Upper lobe of left lung (tissue), 6 donors: ENCODE results near the gene HMBS. TPM values are rescaled to one million over a fixed set of nuclear protein-coding genes. Genes with fewer than 3 reads are reported as not detected.
A peak's percentile ranks its signal among the peaks of the same experiment; 100 is the strongest.

Experiments used
- ATAC-seq, 2 donors: fragments of 200-7000 bp; cut with Tn5 transposase; one replicate each; pipeline ENCODE4 v1.9.1; 2022; ENCODE audit warnings: mild to moderate bottlenecking in 2 of 2, moderate library complexity in 2 of 2; ENCODE audit not compliant: low FRiP score in 2 of 2
- DNase-seq, 2 donors: peaks; one replicate each; pipeline ENCODE4 v3.0.0-alpha.2; 2019 to 2020
- H3K27ac ChIP-seq, 4 donors: fragments of 200-600 bp; sonication (generic); one replicate each; pipeline ENCODE4 v1.5.1; 2016 to 2019
- H3K27me3 ChIP-seq, 4 donors: fragments of 200-600 bp; sonication (generic); one replicate each; pipeline ENCODE4 v1.5.1; 2017 to 2019
- H3K36me3 ChIP-seq, 4 donors: fragments of 200-600 bp; sonication (generic); one replicate each; pipeline ENCODE4 v1.5.1; 2016 to 2019
- H3K4me1 ChIP-seq, 4 donors: fragments of 200-600 bp; sonication (generic); one replicate each; pipeline ENCODE4 v1.5.1; 2018 to 2019
- H3K4me3 ChIP-seq, 4 donors: fragments of 200-600 bp; sonication (generic); one replicate each; pipeline ENCODE4 v1.5.1; 2017 to 2019; ENCODE audit warnings: mild to moderate bottlenecking in 2 of 4, moderate library complexity in 1 of 4
- H3K9me3 ChIP-seq, 4 donors: fragments of 200-600 bp; sonication (generic); one replicate each; pipeline ENCODE4 v1.5.1; 2018 to 2019
- EP300 ChIP-seq, 4 donors: sonication (generic); formaldehyde crosslinking; IDR thresholded peaks; one replicate each; pipeline ENCODE4 v1.5.1; 2017; ENCODE audit warnings: antibody characterized with exemption in 4 of 4, control low read depth in 2 of 4
- POLR2A ChIP-seq, 4 donors: fragments of 450-650 bp; IDR thresholded peaks; one replicate each; pipeline ENCODE4 v1.5.1; 2016 to 2017; ENCODE audit warnings: antibody characterized with exemption in 4 of 4, mild to moderate bottlenecking in 2 of 4
- POLR2AphosphoS5 ChIP-seq, 2 donors: sonication (generic); formaldehyde crosslinking; IDR thresholded peaks; one replicate each; pipeline ENCODE4 v1.5.1; 2017; ENCODE audit warnings: antibody characterized with exemption in 2 of 2
- whole genome bisulfite sequencing, 2 donors: methylation state at CpG; one replicate each; pipeline ENCODE4 v1.1.5; 2017 to 2018; 5-methylcytosine and 5-hydroxymethylcytosine counted together
- total RNA-seq, 6 donors: library from RNA; depleted of rRNA in 4 of 6; stranded (reverse); fragments of >200 nt in 4 of 6; gene quantifications; one replicate each; pipeline versions ENCODE4 v1.1.0 to v1.2.1, GENCODE V29; 2016 to 2021
- TF ChIP-seq, protein P1 (sequence below), 6 experiments: fragments of 450-650 bp in 4 of 6; fragments of 200-600 bp in 2 of 6; sonication (generic) in 2 of 6; IDR thresholded peaks; one replicate each; pipeline ENCODE4 v1.5.1; 2016 to 2019; ENCODE audit warnings: antibody characterized with exemption in 6 of 6
- donor health status: DM: no; HTN: no; CAD: no; lungs with moderate emphysema.
- donor health status: DM: no; HTN: yes; CAD: no; lungs with severe emphysema.

Gene HMBS
- total RNA-seq, 6 donors from 2014 or later = 8.4 to 20.4 (median 13.4) TPM

DNA sequence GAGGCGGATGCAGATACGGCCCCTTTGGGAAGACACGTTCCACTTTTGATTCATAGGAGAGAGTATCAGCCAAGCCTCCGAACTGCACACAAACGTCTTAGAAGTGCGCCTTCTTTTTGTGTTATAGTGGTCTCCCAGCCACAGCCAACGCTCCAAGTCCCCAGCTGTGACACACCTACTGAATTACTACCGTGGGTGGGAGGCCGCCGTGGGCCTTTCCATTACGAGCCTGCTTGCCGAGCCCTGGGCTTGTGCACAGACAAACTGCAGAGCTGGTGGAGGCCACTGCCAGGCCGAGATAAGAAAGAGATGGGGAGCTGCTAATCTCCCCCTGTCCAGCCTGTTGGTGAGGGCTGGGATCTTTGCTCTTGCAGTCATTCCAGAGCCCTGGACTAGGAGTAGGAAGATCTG is 761 bp downstream of the HMBS start:
- Histone ChIP-seq H3K27me3 (no peaks in the 10 kb centered on the region), H3K36me3 (peaks cover 7 to 25% (median 21%) of the 10 kb centered on the region in 4 donors), H3K9me3 (no peaks in the 10 kb centered on the region), H3K27ac (peak overlapping the region; percentile 90 to 95 (median 92)), H3K4me1 (peaks cover 14 to 28% (median 19%) of the 10 kb centered on the region in 4 donors), H3K4me3 (peak overlapping the region; percentile 27 to 95 (median 70))
- DNase-seq (no peak), ATAC-seq (peak in 1 of 2 donors; percentile 32)
- WGBS, 2 donors = 0 to 2% methylated on average over 6 to 13 of the region's 13 CpGs
- no peak for TF ChIP-seq POLR2A (IDR thresholded peaks at IDR 0.05)
- TF ChIP-seq, protein P1, sequence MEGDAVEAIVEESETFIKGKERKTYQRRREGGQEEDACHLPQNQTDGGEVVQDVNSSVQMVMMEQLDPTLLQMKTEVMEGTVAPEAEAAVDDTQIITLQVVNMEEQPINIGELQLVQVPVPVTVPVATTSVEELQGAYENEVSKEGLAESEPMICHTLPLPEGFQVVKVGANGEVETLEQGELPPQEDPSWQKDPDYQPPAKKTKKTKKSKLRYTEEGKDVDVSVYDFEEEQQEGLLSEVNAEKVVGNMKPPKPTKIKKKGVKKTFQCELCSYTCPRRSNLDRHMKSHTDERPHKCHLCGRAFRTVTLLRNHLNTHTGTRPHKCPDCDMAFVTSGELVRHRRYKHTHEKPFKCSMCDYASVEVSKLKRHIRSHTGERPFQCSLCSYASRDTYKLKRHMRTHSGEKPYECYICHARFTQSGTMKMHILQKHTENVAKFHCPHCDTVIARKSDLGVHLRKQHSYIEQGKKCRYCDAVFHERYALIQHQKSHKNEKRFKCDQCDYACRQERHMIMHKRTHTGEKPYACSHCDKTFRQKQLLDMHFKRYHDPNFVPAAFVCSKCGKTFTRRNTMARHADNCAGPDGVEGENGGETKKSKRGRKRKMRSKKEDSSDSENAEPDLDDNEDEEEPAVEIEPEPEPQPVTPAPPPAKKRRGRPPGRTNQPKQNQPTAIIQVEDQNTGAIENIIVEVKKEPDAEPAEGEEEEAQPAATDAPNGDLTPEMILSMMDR (IDR thresholded peaks at IDR 0.05) = no peak
- no peak for TF ChIP-seq EP300 (IDR thresholded peaks at IDR 0.05)
- no peak for TF ChIP-seq POLR2AphosphoS5 (IDR thresholded peaks at IDR 0.05)

DNA sequence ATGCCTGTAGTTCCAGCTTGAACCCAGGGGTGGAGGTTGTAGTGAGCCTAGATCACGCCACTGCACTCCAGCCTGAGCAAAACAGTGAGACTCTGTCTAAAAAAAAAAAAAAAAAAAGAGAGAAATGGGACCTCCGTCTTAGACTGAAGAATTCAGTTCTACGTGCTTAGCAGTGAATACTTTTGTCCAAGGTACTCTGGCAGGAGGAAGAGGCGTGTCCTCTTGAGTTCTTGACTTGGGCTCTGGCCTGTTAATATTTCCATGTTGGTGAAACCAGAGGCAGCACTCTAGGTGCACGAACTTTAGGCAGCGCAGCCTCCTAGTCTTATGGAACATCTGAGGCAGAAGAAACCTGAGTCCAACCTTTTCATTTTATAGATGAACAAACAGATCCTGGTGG is 2.4 kb downstream of the HMBS start:
- no peak overlapping the region for H3K4me3 ChIP-seq
- H3K27ac ChIP-seq = no peak overlapping the region
- H3K9me3 ChIP-seq = no peaks in the 10 kb centered on the region
- ATAC-seq (no peak), DNase-seq (peak in 1 of 2 donors; percentile 59)
- H3K4me1 ChIP-seq = peaks cover 15 to 33% (median 21%) of the 10 kb centered on the region in 4 donors
- TF ChIP-seq POLR2AphosphoS5 (IDR thresholded peaks at IDR 0.05) = no peak
- no peak for TF ChIP-seq EP300 (IDR thresholded peaks at IDR 0.05)
- TF ChIP-seq, protein P1 (IDR thresholded peaks at IDR 0.05) = no peak
- TF ChIP-seq POLR2A (IDR thresholded peaks at IDR 0.05) = no peak
- WGBS, 2 donors = 75 to 83% methylated on average over 6 of the region's 6 CpGs
- no peaks in the 10 kb centered on the region for H3K27me3 ChIP-seq
- H3K36me3 ChIP-seq = peaks cover 0 to 17% (median 4%) of the 10 kb centered on the region in 4 donors

DNA sequence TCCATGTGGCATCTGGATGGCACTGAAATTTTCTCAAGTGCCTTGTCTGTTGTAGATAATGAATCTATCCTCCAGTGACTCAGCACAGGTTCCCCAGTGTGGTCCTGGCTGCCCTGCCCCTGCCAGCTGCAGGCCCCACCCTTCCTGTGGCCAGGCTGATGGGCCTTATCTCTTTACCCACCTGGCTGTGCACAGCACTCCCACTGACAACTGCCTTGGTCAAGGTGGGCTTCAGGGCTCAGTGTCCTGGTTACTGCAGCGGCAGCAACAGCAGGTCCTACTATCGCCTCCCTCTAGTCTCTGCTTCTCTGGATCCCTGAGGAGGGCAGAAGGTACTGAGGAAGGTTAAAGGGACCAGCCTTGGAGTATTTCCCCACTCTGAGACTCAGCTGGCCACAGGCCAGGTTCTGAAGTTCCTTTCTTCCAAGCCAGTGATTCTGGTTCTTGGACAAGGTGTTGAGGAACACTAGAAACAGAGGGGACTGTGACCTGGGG is 3.1 kb downstream of the HMBS start:
- peaks cover 0 to 15% (median 0%) of the 10 kb centered on the region in 4 donors for H3K36me3 ChIP-seq
- H3K4me3 ChIP-seq = no peak overlapping the region
- TF ChIP-seq POLR2AphosphoS5 (IDR thresholded peaks at IDR 0.05) = no peak
- no peak for TF ChIP-seq POLR2A (IDR thresholded peaks at IDR 0.05)
- no peaks in the 10 kb centered on the region for H3K9me3 ChIP-seq
- H3K27me3 ChIP-seq = no peaks in the 10 kb centered on the region
- WGBS, 2 donors = 93 to 100% methylated on average over 2 of the region's 2 CpGs
- H3K4me1 ChIP-seq = peaks cover 22 to 40% (median 28%) of the 10 kb centered on the region in 4 donors
- DNase-seq = no peak
- ATAC-seq = no peak
- H3K27ac ChIP-seq = no peak overlapping the region

DNA sequence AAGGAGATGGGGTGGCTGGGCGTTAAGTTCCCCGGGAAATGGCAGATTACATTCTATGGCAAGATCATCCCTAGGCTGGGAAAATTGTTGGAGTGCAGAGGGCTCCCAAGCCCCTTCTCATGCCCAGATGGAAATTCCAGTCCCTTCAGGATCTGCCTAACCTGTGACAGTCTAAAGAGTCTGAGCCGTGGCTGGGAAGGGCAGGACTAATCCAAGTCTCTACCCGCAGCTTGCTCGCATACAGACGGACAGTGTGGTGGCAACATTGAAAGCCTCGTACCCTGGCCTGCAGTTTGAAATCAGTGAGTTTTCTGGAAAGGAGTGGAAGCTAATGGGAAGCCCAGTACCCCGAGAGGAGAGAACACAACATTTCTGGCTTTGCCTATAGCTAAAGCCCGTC is 3.7 kb downstream of the HMBS start:
- no peak overlapping the region for H3K27ac ChIP-seq
- TF ChIP-seq, protein P1 (IDR thresholded peaks at IDR 0.05) = no peak
- TF ChIP-seq EP300 (IDR thresholded peaks at IDR 0.05) (no peak), POLR2A (IDR thresholded peaks at IDR 0.05) (no peak), POLR2AphosphoS5 (IDR thresholded peaks at IDR 0.05) (no peak)
- H3K4me1 ChIP-seq = peaks cover 28 to 46% (median 34%) of the 10 kb centered on the region in 4 donors
- no peak for ATAC-seq
- WGBS, 2 donors = 92 to 94% methylated on average over 9 of the region's 9 CpGs
- no peaks in the 10 kb centered on the region for H3K27me3 ChIP-seq
- no peaks in the 10 kb centered on the region for H3K9me3 ChIP-seq
- H3K4me3 ChIP-seq = no peak overlapping the region
- peaks cover 0 to 14% (median 0%) of the 10 kb centered on the region in 4 donors for H3K36me3 ChIP-seq
- no peak for DNase-seq

DNA sequence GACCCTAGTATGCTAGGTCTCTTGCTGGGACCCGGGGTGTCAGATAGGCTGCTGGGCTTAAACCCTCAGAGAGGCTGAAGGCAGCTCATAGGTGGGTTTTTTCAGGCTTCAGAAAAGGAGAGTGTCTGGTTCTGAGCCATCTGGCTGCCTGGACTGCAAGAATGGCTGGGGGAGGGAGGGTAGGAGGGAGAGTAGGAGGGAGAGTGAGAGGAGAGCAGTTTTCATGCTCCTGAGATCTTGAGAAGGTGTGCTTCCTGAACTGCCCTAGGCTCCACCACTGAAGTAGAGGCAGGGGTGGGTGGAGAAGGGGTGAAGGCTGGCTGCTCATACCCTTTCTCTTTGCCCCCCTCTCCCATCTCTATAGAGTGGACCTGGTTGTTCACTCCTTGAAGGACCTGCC is 4.6 kb downstream of the HMBS start:
- H3K4me1 ChIP-seq = peaks cover 33 to 52% (median 40%) of the 10 kb centered on the region in 4 donors

More for the DNA sequence above, 4.6 kb downstream of the HMBS start:
- WGBS, 2 donors = 88 to 100% methylated on average over 1 of the region's 1 CpG
- Histone ChIP-seq H3K36me3 (peaks cover 0 to 14% (median 0%) of the 10 kb centered on the region in 4 donors), H3K9me3 (no peaks in the 10 kb centered on the region), H3K27me3 (no peaks in the 10 kb centered on the region), H3K27ac (no peak overlapping the region), H3K4me3 (no peak overlapping the region)
- ATAC-seq = no peak
- no peak for DNase-seq
- no peak for TF ChIP-seq EP300 (IDR thresholded peaks at IDR 0.05)
- no peak for TF ChIP-seq POLR2AphosphoS5 (IDR thresholded peaks at IDR 0.05)
- TF ChIP-seq, protein P1 (IDR thresholded peaks at IDR 0.05) = no peak
- TF ChIP-seq POLR2A (IDR thresholded peaks at IDR 0.05) = no peak
